HepG2 (cell line): ENCODE data around the gene MYADML2. TPM values are rescaled to one million over a fixed set of nuclear protein-coding genes. Genes with fewer than 3 reads are reported as not detected.
A peak's percentile ranks its signal among the peaks of the same experiment; 100 is the strongest.

Experiments
- ATAC-seq: fragments of 200-7000 bp; cut with Tn5 transposase; 3 replicates; pipeline ENCODE4 v1.9.1; 2020; ENCODE audit warnings: mild to moderate bottlenecking, moderate library complexity
- BruUV-seq: library from RNA; stranded (reverse); fragments of 400-500 nt; replicated peaks from 2 replicates; lab custom pipeline; 2021; lab: Mats Ljungman, UMichigan
- CTCF ChIA-PET: fragments of 300-600 bp; formaldehyde crosslinking; extraction: SDS; loops from one replicate; lab custom pipeline; 2021; ENCODE audit warnings: low total read pairs, inconsistent platforms, low intra/inter-chr PET ratio; lab: Yijun Ruan, JAX
- POLR2A ChIA-PET: fragments of 350-600 bp; sonication (Branson Sonifier 250); formaldehyde crosslinking; loops from one replicate; lab custom pipeline; 2020; ENCODE audit warnings: antibody characterized with exemption, inconsistent platforms; lab: Yijun Ruan, JAX
- DNase-seq: peaks from one replicate; pipeline ENCODE4 v3.0.0-alpha.2; 2015; ENCODE audit warnings: low spot score
- FAIRE-seq: peaks from 3 replicates; lab custom pipeline; 2011; peaks lifted over from hg19 to GRCh38; lab: Jason Lieb, UNC
- H2AFZ ChIP-seq: one replicate; pipeline ENCODE4 v1.6.1; 2011; ENCODE audit warnings: low read length, inconsistent platforms
- H3K27ac ChIP-seq: fragments of 300-600 bp; 3 replicates; pipeline ENCODE4 v1.8.0; 2011; ENCODE audit warnings: mixed run types, mild to moderate bottlenecking, mixed read lengths, low read length, inconsistent platforms; ENCODE audit not compliant: insufficient read depth; ENCODE audit errors: extremely low read length
- H3K27me3 ChIP-seq, 2 experiments: fragments of 200-600 bp in 1 of 2; 2 replicates in 1 of 2; 3 replicates in 1 of 2; pipeline versions ENCODE4 v1.6.0 to v1.8.0; 2011; ENCODE audit warnings: low read length in 2 of 2, mild to moderate bottlenecking in 2 of 2, moderate library complexity in 2 of 2, inconsistent platforms in 1 of 2; ENCODE audit not compliant: insufficient read depth in 2 of 2, control insufficient read depth in 1 of 2
- H3K36me3 ChIP-seq, 2 experiments: fragments of 200-600 bp in 1 of 2; replicated peaks in 1 of 2; 2 replicates in 1 of 2; 3 replicates in 1 of 2; pipeline versions ENCODE4 v1.5.1 to v1.8.0; 2011; ENCODE audit warnings: low read length in 2 of 2, inconsistent platforms in 1 of 2; ENCODE audit not compliant: insufficient read depth in 2 of 2, control insufficient read depth in 1 of 2
- H3K4me1 ChIP-seq: 2 replicates; pipeline ENCODE4 v1.5.1; 2012; ENCODE audit warnings: low read length, inconsistent platforms; ENCODE audit not compliant: insufficient read depth
- H3K4me2 ChIP-seq: 2 replicates; pipeline ENCODE4 v1.6.0; 2011; ENCODE audit warnings: low read depth, low read length, inconsistent platforms
- H3K4me3 ChIP-seq, 3 experiments: fragments of 200-600 bp in 1 of 3; sonication (generic), shearing (Covaris generic) in 1 of 3; replicated peaks in 1 of 3; 2 replicates each; pipeline ENCODE4 v1.5.1; 2011 to 2016; ENCODE audit warnings: low read length in 3 of 3, inconsistent platforms in 2 of 3, low read depth in 2 of 3, mild to moderate bottlenecking in 2 of 3, control low read depth in 1 of 3, mixed read lengths in 1 of 3; ENCODE audit not compliant: insufficient read depth in 1 of 3
- H3K79me2 ChIP-seq: one replicate; pipeline ENCODE4 v1.6.1; 2011; ENCODE audit warnings: low read length, inconsistent platforms; ENCODE audit not compliant: insufficient read depth
- H3K9ac ChIP-seq: 2 replicates; pipeline ENCODE4 v1.6.0; 2011; ENCODE audit warnings: mild to moderate bottlenecking, low read depth, low read length, inconsistent platforms; ENCODE audit not compliant: insufficient read depth
- H3K9me3 ChIP-seq: 2 replicates; pipeline ENCODE4 v1.5.1; 2012; ENCODE audit warnings: mild to moderate bottlenecking, low read length
- H4K20me1 ChIP-seq: 2 replicates; pipeline ENCODE4 v1.6.0; 2011; ENCODE audit warnings: inconsistent platforms, mild to moderate bottlenecking, low read length, moderate library complexity; ENCODE audit not compliant: insufficient read depth
- DPF2 ChIP-seq: sonication (generic); formaldehyde crosslinking; IDR thresholded peaks from 2 replicates; pipeline ENCODE4 v1.4.0; 2020; ENCODE audit warnings: mild to moderate bottlenecking, low read depth, missing genetic modification reagents, borderline replicate concordance
- MAZ ChIP-seq, 2 experiments: sonication (generic) in 1 of 2; formaldehyde crosslinking in 1 of 2; IDR thresholded peaks; 2 replicates each; pipeline versions ENCODE4 v1.5.0 to v1.6.1; 2012 to 2020; ENCODE audit warnings: low read depth in 2 of 2, mild to moderate bottlenecking in 2 of 2, borderline replicate concordance in 1 of 2, improper control_type of control experiment in 1 of 2, low read length in 1 of 2, missing genetic modification reagents in 1 of 2, moderate library complexity in 1 of 2
- NBN ChIP-seq: fragments of 450-650 bp; conservative IDR thresholded peaks from 2 replicates; pipeline ENCODE4 v1.6.1; 2017
- NCOA5 ChIP-seq: sonication (generic); formaldehyde crosslinking; IDR thresholded peaks from 2 replicates; pipeline ENCODE4 v1.4.0; 2020; ENCODE audit warnings: missing genetic modification reagents
- PCBP2 ChIP-seq: fragments of 200-400 bp; formaldehyde crosslinking; optimal IDR thresholded peaks from 2 replicates; pipeline ENCODE3; 2018; ENCODE audit warnings: low read length, low read depth; ENCODE audit not compliant: poor library complexity, severe bottlenecking
- PRDM15 ChIP-seq: sonication (generic); formaldehyde crosslinking; IDR thresholded peaks from 2 replicates; pipeline ENCODE4 v1.4.0; 2020; ENCODE audit warnings: missing genetic modification reagents
- TCF7 ChIP-seq: sonication (generic); IDR thresholded peaks from 2 replicates; pipeline ENCODE4 v1.6.1; 2016; ENCODE audit warnings: antibody characterized with exemption, low read depth
- XBP1 ChIP-seq: sonication (generic); formaldehyde crosslinking; IDR thresholded peaks from 2 replicates; pipeline ENCODE4 v1.5.0; 2020; ENCODE audit warnings: missing genetic modification reagents
- ZBTB46 ChIP-seq: sonication (generic); formaldehyde crosslinking; IDR thresholded peaks from 2 replicates; pipeline ENCODE4 v1.4.0; 2020; ENCODE audit warnings: mild to moderate bottlenecking, missing genetic modification reagents, borderline replicate concordance
- ZNF776 ChIP-seq: sonication (generic); formaldehyde crosslinking; IDR thresholded peaks from 2 replicates; pipeline ENCODE4 v1.4.0; 2020; ENCODE audit warnings: mild to moderate bottlenecking, missing genetic modification reagents
- ZNF816 ChIP-seq: sonication (generic); formaldehyde crosslinking; IDR thresholded peaks from 2 replicates; pipeline ENCODE4 v1.8.0; 2022; ENCODE audit warnings: missing genetic modification reagents, mild to moderate bottlenecking, borderline replicate concordance
- WGBS: methylation state at CpG from one replicate; pipeline ENCODE4 v1.1.6; 2017; ENCODE audit warnings: low lambda C conversion rate; 5-methylcytosine and 5-hydroxymethylcytosine counted together
- in situ Hi-C: cut with HindIII; loops from 2 replicates; pipeline ENCODE4 v1.10.0; 2017; ENCODE audit warnings: low pct_unique_long_range_greater_than_20kb; ENCODE audit not compliant: extremely low pct_ligation_motif_present
- intact Hi-C: fragments of 100-400 bp; cut with micrococcal nuclease; formaldehyde crosslinking; loops from one replicate; pipeline ENCODE4 v1.10.0; 2022; ENCODE audit not compliant: unreplicated experiment
- polyA plus RNA-seq, 8 experiments: library from polyadenylated mRNA; depleted of rRNA in 3 of 8; stranded (reverse) in 7 of 8; unstranded in 1 of 8; fragments of >200 nt; fragmentation: Illumina TruSeq in 4 of 8; extraction: Trizol in 4 of 8; gene quantifications; 2 replicates each; pipeline versions ENCODE4 v1.2.1 to v1.2.3, GENCODE V29; 2011 to 2016; ENCODE audit warnings: low read depth in 4 of 8, missing spikeins in 1 of 8, mixed read lengths in 1 of 8; ENCODE audit not compliant: insufficient read depth in 1 of 8
- total RNA-seq, 5 experiments: library from RNA; depleted of rRNA; stranded (reverse); fragments of >200 nt; fragmentation: Illumina TruSeq; extraction: Trizol; gene quantifications; 2 replicates each; pipeline ENCODE4 v1.2.3, GENCODE V29; 2016; ENCODE audit warnings: low read depth in 1 of 5
- TF ChIP-seq, protein P1 (sequence below): sonication (generic); formaldehyde crosslinking; IDR thresholded peaks from 2 replicates; pipeline ENCODE4 v1.4.0; 2020; ENCODE audit warnings: missing genetic modification reagents
- TF ChIP-seq, protein P2 (sequence below): sonication (generic); formaldehyde crosslinking; IDR thresholded peaks from 2 replicates; pipeline ENCODE4 v1.8.1; 2023; ENCODE audit warnings: mild to moderate bottlenecking, inconsistent platforms, moderate library complexity, missing genetic modification reagents, borderline replicate concordance

Gene MYADML2
- total and polyA plus RNA-seq, 2 of the 13 experiments (the other 11 are each of a cell fraction or from before 2014, with no cell fraction given), result not detected

DNA sequence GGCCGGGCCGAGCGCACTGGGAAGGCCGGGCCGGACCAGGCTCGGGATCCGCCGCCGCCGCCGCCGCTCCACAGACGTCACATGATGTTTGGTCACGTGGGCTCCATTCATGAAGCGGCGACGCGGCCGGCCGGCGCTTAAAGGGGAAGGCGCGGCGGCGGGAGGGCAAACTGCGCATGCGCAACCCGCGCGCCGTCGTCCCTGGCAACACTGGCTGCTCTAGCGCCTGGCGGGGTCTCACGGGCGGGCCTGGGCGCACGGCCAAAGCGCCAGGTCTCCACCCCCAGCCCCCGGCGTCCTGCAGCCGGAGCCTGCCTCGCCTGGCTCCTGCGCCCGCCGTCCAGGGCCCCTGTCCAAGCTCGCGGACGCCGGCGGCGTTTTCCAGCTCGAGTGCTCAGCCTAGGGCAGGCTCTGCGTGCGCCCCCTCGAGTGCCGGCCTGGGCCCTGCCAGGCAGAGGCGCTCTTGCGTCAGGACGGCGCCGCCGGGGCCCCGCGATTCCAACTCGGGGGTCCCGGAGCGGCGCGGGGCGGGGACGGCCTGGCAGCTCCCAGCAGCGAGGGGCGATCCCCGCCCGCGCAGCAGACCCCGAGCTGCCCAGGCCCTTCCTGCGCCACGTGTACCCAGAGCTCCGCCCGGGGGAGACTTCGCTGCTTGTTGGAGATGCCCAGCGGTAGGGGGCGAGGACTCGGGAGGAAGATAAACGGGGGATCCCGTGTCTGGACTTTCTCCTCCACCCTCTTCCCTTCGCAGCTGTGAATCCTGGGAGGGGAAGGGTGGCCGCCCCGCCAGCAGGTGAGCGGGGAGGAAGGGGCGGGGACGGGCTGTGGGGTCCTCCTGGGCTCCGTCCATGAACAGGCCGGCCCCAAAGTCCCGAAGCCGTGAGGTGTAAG lies 19.1 kb downstream of the MYADML2 start, which contains the start of gene MAFG:
Gene MAFG (minus strand): TSS at position 83 of the 891 bp plus-strand sequence. CDS start 4,550 bp downstream, outside the sequence.
- WGBS, result under 1% methylated on average over 51 of the region's 98 CpGs
- ChIA-PET POLR2A (interaction anchor here (0.6 to 6.1 kb wide), 25 partner anchors 10 to 225 kb away, joined by 3 to 71 read pairs (median 5); partner anchors contain the start of genes CENPX, DCXR, LRRC45 and MCRIP1), CTCF (interaction anchor here (1.0 kb wide), 1 partner anchor 93 kb away, joined by 3 read pairs; no protein-coding TSS in a partner anchor)
- H3K27me3 ChIP-seq, result no peaks in the 10 kb centered on the region
- in situ Hi-C loops, result no loop called here
- peak within 1 kb of the TSS; percentile 94 for H3K4me2 ChIP-seq
- H3K9me3 ChIP-seq, result no peaks in the 10 kb centered on the region
- peak within 1 kb of the TSS; percentile 91 for H3K9ac ChIP-seq
- H4K20me1 ChIP-seq, result peaks cover 28% of the 10 kb centered on the region
- no TSS peak for BruUV-seq
- intact Hi-C loops, result loop anchor here (2.0 kb wide), 1 partner anchor 17 kb away; the partner anchor contains the start of gene PCYT2
- H3K27ac ChIP-seq, result peak within 1 kb of the TSS; percentile 92
- H2AFZ ChIP-seq, result no peak within 1 kb of the TSS
- peaks cover 0 to 1% of the 10 kb centered on the region in 2 experiments; a peak in 3 of 5 replicates for H3K36me3 ChIP-seq
- H3K4me3 ChIP-seq, result peak within 1 kb of the TSS; percentile 79 to 94 (median 91)
- DNase-seq (peak; percentile 94), ATAC-seq (peak; percentile 46), FAIRE-seq (no peak)
- H3K4me1 ChIP-seq, result peaks cover 64% of the 10 kb centered on the region
- H3K79me2 ChIP-seq, result peaks cover 45% of the 10 kb centered on the region
- peak; percentile 19; the same call in 1 of the 2 replicates for TF ChIP-seq XBP1
- TF ChIP-seq ZBTB46, result peak; percentile 72
- TF ChIP-seq NBN, result no peak
- TF ChIP-seq PRDM15, result peak; percentile 44
- 0 out of 2 replicates have a peak, but pooled peaks have one; percentile 47 for TF ChIP-seq ZNF816
- TF ChIP-seq TCF7, result no peak
- TF ChIP-seq, protein P1, sequence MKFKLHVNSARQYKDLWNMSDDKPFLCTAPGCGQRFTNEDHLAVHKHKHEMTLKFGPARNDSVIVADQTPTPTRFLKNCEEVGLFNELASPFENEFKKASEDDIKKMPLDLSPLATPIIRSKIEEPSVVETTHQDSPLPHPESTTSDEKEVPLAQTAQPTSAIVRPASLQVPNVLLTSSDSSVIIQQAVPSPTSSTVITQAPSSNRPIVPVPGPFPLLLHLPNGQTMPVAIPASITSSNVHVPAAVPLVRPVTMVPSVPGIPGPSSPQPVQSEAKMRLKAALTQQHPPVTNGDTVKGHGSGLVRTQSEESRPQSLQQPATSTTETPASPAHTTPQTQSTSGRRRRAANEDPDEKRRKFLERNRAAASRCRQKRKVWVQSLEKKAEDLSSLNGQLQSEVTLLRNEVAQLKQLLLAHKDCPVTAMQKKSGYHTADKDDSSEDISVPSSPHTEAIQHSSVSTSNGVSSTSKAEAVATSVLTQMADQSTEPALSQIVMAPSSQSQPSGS (CRISPR knock-in tag), result 0 out of 2 replicates have a peak, but pooled peaks have one; percentile 38
- TF ChIP-seq NCOA5 (CRISPR knock-in tag), result no peak
- TF ChIP-seq PCBP2, result no peak
- peak; percentile 93 for TF ChIP-seq ZNF776 (CRISPR knock-in tag)
- TF ChIP-seq DPF2 (CRISPR knock-in tag), result no peak
- TF ChIP-seq, protein P2, sequence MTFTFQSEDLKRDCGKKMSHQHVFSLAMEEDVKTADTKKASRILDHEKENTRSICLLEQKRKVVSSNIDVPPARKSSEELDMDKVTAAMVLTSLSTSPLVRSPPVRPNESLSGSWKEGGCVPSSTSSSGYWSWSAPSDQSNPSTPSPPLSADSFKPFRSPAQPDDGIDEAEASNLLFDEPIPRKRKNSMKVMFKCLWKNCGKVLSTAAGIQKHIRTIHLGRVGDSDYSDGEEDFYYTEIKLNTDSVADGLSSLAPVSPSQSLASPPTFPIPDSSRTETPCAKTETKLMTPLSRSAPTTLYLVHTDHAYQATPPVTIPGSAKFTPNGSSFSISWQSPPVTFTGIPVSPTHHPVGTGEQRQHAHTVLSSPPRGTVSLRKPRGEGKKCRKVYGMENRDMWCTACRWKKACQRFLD (CRISPR knock-in tag), result peak; percentile 76; the same call in 1 of the 2 replicates
- peak; percentile 46; the same call in 1 of the 2 replicates for TF ChIP-seq MAZ (IDR thresholded peaks at IDR 0.05; ENCODE audit: borderline replicate concordance, low read depth, low read length)
- peak; percentile 93 for TF ChIP-seq MAZ (CRISPR knock-in tag; IDR thresholded peaks at IDR 0.05; ENCODE audit: low read depth)
